Breast epithelium (tissue), 4 donors: ENCODE results near the gene ARFGEF2. TPM values are rescaled to one million over a fixed set of nuclear protein-coding genes. Genes with fewer than 3 reads are reported as not detected.

Source experiments
- DNase-seq, 2 donors: peaks; one replicate each; pipeline ENCODE4 v3.0.0-alpha.2; 2019; ENCODE audit warnings: low spot score in 2 of 2
- H3K27ac ChIP-seq, 2 donors: fragments of 200-600 bp; sonication (generic) in 1 of 2; one replicate each; pipeline ENCODE4 v1.5.1; 2016 to 2019; ENCODE audit warnings: mild to moderate bottlenecking in 1 of 2
- H3K27me3 ChIP-seq, 2 donors: fragments of 200-600 bp; sonication (generic) in 1 of 2; one replicate each; pipeline versions ENCODE4 v1.5.1 to v1.6.0; 2017 to 2019; ENCODE audit warnings: control low read depth in 1 of 2, mild to moderate bottlenecking in 1 of 2
- H3K36me3 ChIP-seq: fragments of 200-600 bp; one replicate; pipeline ENCODE4 v1.5.1; 2019
- H3K4me1 ChIP-seq, 2 donors: fragments of 200-600 bp; sonication (generic); one replicate each; pipeline ENCODE4 v1.5.1; 2016 to 2019; ENCODE audit warnings: control low read depth in 1 of 2
- H3K4me3 ChIP-seq, 3 donors: fragments of 200-600 bp; sonication (generic); 1 replicate in 2 of 3; 2 replicates in 1 of 3; pipeline ENCODE4 v1.5.1; 2016 to 2019; ENCODE audit warnings: mild to moderate bottlenecking in 3 of 3, moderate library complexity in 2 of 3
- H3K9me3 ChIP-seq, 2 donors: fragments of 200-600 bp; sonication (generic) in 1 of 2; one replicate each; pipeline ENCODE4 v1.5.1; 2016 to 2019; ENCODE audit warnings: control low read depth in 1 of 2
- CTCF ChIP-seq, 3 donors: fragments of 450-650 bp; IDR thresholded peaks; one replicate each; pipeline ENCODE4 v1.5.1; 2016 to 2017; ENCODE audit warnings: antibody characterized with exemption in 3 of 3, mild to moderate bottlenecking in 3 of 3, moderate library complexity in 3 of 3
- POLR2A ChIP-seq: fragments of 450-650 bp; IDR thresholded peaks from one replicate; pipeline ENCODE4 v1.6.1; 2016; ENCODE audit warnings: antibody characterized with exemption, mild to moderate bottlenecking, moderate library complexity
- POLR2AphosphoS5 ChIP-seq, 3 donors: sonication (generic); formaldehyde crosslinking; IDR thresholded peaks; one replicate each; pipeline ENCODE4 v1.6.1; 2017; ENCODE audit warnings: antibody characterized with exemption in 3 of 3
- intact Hi-C: fragments of 100-400 bp; cut with DNase I; formaldehyde crosslinking; loops from one replicate; pipeline ENCODE4 v1.15.1; 2023; ENCODE audit warnings: low total_unique reads
- total RNA-seq, 3 donors: library from RNA; depleted of rRNA; stranded (reverse); fragments of >200 nt; gene quantifications; one replicate each; pipeline ENCODE4 v1.1.0, GENCODE V29; 2016

ARFGEF2 gene
- total RNA-seq, 3 donors from 2014 or later, result 37.1 to 61.6 (median 42.3) TPM

- H3K36me3 ChIP-seq, result no peaks in the 10 kb centered on the region
- no peaks in the 10 kb centered on the region for H3K27me3 ChIP-seq
- intact Hi-C loops, result no loop called here
- no peaks in the 10 kb centered on the region for H3K4me1 ChIP-seq
- peak overlapping the region; percentile 79 for H3K27ac ChIP-seq
- no peaks in the 10 kb centered on the region for H3K9me3 ChIP-seq
- TF ChIP-seq POLR2AphosphoS5 (IDR thresholded peaks at IDR 0.05) (peak in 2 of 3 donors; percentile 24 to 69), CTCF (IDR thresholded peaks at IDR 0.05) (no peak), POLR2A (no peak)
- peak overlapping the region in 1 of 3 donors; percentile 36 for H3K4me3 ChIP-seq
- DNase-seq, result peak; percentile 80 to 83
Observed at GRCh38 chr20:48945840-48946514, 24.5 kb downstream of the ARFGEF2 start.

GRCh38 chr20:48948612-48949011 is 27.1 kb downstream of the ARFGEF2 start:
- no peak for DNase-seq
- intact Hi-C loops, result no loop called here
- no peaks in the 10 kb centered on the region for H3K27me3 ChIP-seq
- no peak overlapping the region for H3K27ac ChIP-seq
- H3K4me3 ChIP-seq, result no peak overlapping the region
- TF ChIP-seq CTCF (IDR thresholded peaks at IDR 0.05) (no peak), POLR2AphosphoS5 (IDR thresholded peaks at IDR 0.05) (no peak), POLR2A (no peak)
- H3K36me3 ChIP-seq, result no peaks in the 10 kb centered on the region
- H3K4me1 ChIP-seq, result no peaks in the 10 kb centered on the region
- H3K9me3 ChIP-seq, result no peaks in the 10 kb centered on the region

GRCh38 chr20:48949304-48950170 is 28.0 kb downstream of the ARFGEF2 start:
- no peaks in the 10 kb centered on the region for H3K9me3 ChIP-seq
- H3K4me1 ChIP-seq, result no peaks in the 10 kb centered on the region
- DNase-seq, result no peak
- H3K27me3 ChIP-seq, result no peaks in the 10 kb centered on the region
- TF ChIP-seq CTCF (IDR thresholded peaks at IDR 0.05) (no peak), POLR2AphosphoS5 (IDR thresholded peaks at IDR 0.05) (no peak), POLR2A (no peak)
- peaks cover 1% of the 10 kb centered on the region for H3K36me3 ChIP-seq
- intact Hi-C loops, result no loop called here
- H3K27ac ChIP-seq, result no peak overlapping the region
- no peak overlapping the region for H3K4me3 ChIP-seq

- no peaks in the 10 kb centered on the region for H3K9me3 ChIP-seq
- no peak overlapping the region for H3K4me3 ChIP-seq
- H3K36me3 ChIP-seq, result peaks cover 7% of the 10 kb centered on the region
- no peaks in the 10 kb centered on the region for H3K4me1 ChIP-seq
- TF ChIP-seq CTCF (IDR thresholded peaks at IDR 0.05) (no peak), POLR2AphosphoS5 (IDR thresholded peaks at IDR 0.05) (no peak), POLR2A (no peak)
- intact Hi-C loops, result no loop called here
- peak overlapping the region in 1 of 2 donors; percentile 22 for H3K27ac ChIP-seq
- H3K27me3 ChIP-seq, result no peaks in the 10 kb centered on the region
- DNase-seq, result no peak
Observed at GRCh38 chr20:48951041-48951440, 29.5 kb downstream of the ARFGEF2 start.

- Histone ChIP-seq H3K27ac (peak overlapping the region in 1 of 2 donors; percentile 22), H3K4me1 (no peaks in the 10 kb centered on the region), H3K27me3 (no peaks in the 10 kb centered on the region), H3K9me3 (no peaks in the 10 kb centered on the region), H3K4me3 (no peak overlapping the region), H3K36me3 (peaks cover 7% of the 10 kb centered on the region)
- intact Hi-C loops, result no loop called here
- no peak for TF ChIP-seq POLR2AphosphoS5 (IDR thresholded peaks at IDR 0.05)
- no peak for TF ChIP-seq CTCF (IDR thresholded peaks at IDR 0.05)
- no peak for TF ChIP-seq POLR2A
- DNase-seq, result no peak
Observed at GRCh38 chr20:48951646-48952045, 30.1 kb downstream of the ARFGEF2 start.
